Right lobe of liver (tissue), 4 donors: ENCODE data around the gene RTL1.

Source experiments
- POLR2A ChIP-seq: fragments of 450-650 bp; IDR thresholded peaks from one replicate; pipeline ENCODE4 v1.6.1; 2017; ENCODE audit warnings: antibody characterized with exemption, mild to moderate bottlenecking
- TF ChIP-seq, protein P1 (sequence below), 4 donors: fragments of 200-600 bp in 3 of 4; fragments of 450-650 bp in 1 of 4; IDR thresholded peaks; one replicate each; pipeline versions ENCODE4 v1.5.1 to v1.8.0; 2016 to 2022; ENCODE audit warnings: antibody characterized with exemption in 4 of 4, mild to moderate bottlenecking in 2 of 4
- donor health status: DM: no; HTN: no; CAD: no.
- donor health status: DM: no; HTN: no; CAD: no.
- donor health status: DM: no; HTN: yes; CAD: no.

DNA sequence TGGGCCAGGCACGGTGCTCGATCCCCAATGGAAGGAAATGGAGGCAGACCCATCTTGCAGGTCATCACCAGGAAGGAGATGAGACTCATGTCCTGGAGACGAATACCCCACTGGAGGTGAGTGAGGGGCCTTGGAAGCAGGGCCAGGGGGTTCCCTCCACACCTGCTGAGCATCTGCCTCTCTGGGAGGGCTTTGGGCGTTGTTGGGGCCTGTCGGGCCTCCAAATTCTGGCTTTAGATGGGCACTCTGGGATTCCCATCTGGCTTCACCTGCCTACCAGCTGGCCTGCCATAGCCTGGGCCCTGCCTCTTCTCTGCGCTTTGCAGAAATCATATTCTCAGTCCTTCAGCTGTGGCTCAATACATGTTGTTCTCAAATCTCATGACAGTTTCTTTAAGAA lies 13.9 kb downstream of the RTL1 start:
- TF ChIP-seq, protein P1, sequence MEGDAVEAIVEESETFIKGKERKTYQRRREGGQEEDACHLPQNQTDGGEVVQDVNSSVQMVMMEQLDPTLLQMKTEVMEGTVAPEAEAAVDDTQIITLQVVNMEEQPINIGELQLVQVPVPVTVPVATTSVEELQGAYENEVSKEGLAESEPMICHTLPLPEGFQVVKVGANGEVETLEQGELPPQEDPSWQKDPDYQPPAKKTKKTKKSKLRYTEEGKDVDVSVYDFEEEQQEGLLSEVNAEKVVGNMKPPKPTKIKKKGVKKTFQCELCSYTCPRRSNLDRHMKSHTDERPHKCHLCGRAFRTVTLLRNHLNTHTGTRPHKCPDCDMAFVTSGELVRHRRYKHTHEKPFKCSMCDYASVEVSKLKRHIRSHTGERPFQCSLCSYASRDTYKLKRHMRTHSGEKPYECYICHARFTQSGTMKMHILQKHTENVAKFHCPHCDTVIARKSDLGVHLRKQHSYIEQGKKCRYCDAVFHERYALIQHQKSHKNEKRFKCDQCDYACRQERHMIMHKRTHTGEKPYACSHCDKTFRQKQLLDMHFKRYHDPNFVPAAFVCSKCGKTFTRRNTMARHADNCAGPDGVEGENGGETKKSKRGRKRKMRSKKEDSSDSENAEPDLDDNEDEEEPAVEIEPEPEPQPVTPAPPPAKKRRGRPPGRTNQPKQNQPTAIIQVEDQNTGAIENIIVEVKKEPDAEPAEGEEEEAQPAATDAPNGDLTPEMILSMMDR (IDR thresholded peaks at IDR 0.05): no peak
- TF ChIP-seq POLR2A: no peak
